A673 (cell line): ENCODE measurements around the gene STAMBP.

Source experiments
- EZH2 ChIP-seq: fragments of 200-600 bp; sonication (generic); IDR thresholded peaks from 2 replicates; pipeline ENCODE4 v1.6.1; 2017; ENCODE audit warnings: borderline replicate concordance, low read depth, mild to moderate bottlenecking, mixed read lengths, antibody characterized with exemption, low read length; ENCODE audit not compliant: poor library complexity, severe bottlenecking
- TF ChIP-seq, protein P1 (sequence below): fragments of 300-800, 200-600 bp; sonication (generic); conservative IDR thresholded peaks from 2 replicates; pipeline ENCODE4 v1.5.1; 2017; ENCODE audit warnings: low read depth, mild to moderate bottlenecking, antibody characterized with exemption, low read length, moderate library complexity, mixed read lengths

DNA sequence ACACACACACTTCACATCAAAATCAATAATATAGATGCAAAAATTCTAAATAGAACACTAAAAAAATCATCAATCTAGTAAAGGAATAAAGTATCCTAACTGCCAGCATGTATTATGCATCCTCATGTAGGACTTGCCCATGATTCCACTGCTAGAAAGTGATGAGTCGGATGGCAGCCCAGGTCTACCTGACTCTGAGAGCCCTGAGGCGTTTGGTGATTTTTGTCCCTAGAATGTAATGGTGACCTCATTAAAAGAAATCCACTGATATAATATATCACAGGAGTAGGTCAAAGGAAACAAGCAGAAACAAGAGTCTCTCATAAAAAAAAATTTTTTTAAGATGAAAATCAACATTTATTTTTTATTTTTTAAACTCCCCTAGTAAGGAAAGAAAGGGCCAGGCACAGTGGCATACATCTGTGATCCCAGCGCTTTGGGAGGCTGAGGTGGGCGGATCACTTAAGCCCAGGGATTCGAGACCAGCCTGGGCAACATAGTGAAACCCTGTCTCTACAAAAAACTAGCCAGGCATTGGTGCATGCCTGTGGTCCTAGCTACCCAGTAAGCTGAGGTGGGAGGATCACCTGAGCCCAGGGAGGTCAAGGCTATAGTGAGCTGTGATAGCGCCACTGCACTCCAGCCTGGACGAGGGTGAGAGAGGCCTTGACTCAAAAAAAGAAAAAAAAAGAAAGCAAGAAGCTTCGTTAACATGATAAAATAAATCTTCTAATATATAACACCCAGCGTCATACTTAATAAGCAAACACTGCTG lies 39.6 kb downstream of the STAMBP start:
- TF ChIP-seq EZH2 = no peak
- TF ChIP-seq, protein P1, sequence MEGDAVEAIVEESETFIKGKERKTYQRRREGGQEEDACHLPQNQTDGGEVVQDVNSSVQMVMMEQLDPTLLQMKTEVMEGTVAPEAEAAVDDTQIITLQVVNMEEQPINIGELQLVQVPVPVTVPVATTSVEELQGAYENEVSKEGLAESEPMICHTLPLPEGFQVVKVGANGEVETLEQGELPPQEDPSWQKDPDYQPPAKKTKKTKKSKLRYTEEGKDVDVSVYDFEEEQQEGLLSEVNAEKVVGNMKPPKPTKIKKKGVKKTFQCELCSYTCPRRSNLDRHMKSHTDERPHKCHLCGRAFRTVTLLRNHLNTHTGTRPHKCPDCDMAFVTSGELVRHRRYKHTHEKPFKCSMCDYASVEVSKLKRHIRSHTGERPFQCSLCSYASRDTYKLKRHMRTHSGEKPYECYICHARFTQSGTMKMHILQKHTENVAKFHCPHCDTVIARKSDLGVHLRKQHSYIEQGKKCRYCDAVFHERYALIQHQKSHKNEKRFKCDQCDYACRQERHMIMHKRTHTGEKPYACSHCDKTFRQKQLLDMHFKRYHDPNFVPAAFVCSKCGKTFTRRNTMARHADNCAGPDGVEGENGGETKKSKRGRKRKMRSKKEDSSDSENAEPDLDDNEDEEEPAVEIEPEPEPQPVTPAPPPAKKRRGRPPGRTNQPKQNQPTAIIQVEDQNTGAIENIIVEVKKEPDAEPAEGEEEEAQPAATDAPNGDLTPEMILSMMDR = no peak
